OCI-LY3 (cell line): ENCODE measurements around the gene ITM2B.

Experiments
- H2AFZ ChIP-seq: fragments of 200-600, 300-600 bp; shearing (Covaris generic); 2 replicates; pipeline ENCODE4 v1.6.0; 2014; ENCODE audit warnings: antibody characterized with exemption, low read depth, low read length
- H3K27ac ChIP-seq: fragments of 200-600, 300-600 bp; sonication (generic); 2 replicates; pipeline ENCODE4 v1.5.1; 2014; ENCODE audit warnings: mild to moderate bottlenecking, low read length, moderate library complexity, mixed read lengths
- H3K27me3 ChIP-seq: fragments of 200-600, 300-600 bp; sonication (generic); 2 replicates; pipeline ENCODE4 v1.6.1; 2014; ENCODE audit warnings: low read depth, low read length, mixed read lengths
- H3K36me3 ChIP-seq: fragments of 200-600, 300-600 bp; sonication (generic); replicated peaks from 2 replicates; pipeline ENCODE3; 2014; ENCODE audit warnings: low read depth, low read length, mixed read lengths
- H3K4me1 ChIP-seq: fragments of 300-600, 200-600 bp; sonication (generic); 2 replicates; pipeline ENCODE4 v1.6.1; 2014; ENCODE audit warnings: low read length, mixed read lengths
- H3K4me2 ChIP-seq: fragments of 200-600, 300-600 bp; sonication (generic); 2 replicates; pipeline ENCODE4 v1.6.1; 2014; ENCODE audit warnings: low read length, mixed read lengths
- H3K4me3 ChIP-seq: fragments of 300-600, 200-600 bp; sonication (generic); 2 replicates; pipeline ENCODE4 v1.5.1; 2014; ENCODE audit warnings: antibody characterized with exemption, mild to moderate bottlenecking, low read length, moderate library complexity
- H3K79me2 ChIP-seq: fragments of 300-600, 200-600 bp; shearing (Covaris generic); 2 replicates; pipeline ENCODE4 v1.6.1; 2014; ENCODE audit warnings: mild to moderate bottlenecking, low read length, mixed read lengths
- H3K9ac ChIP-seq: fragments of 300-600, 200-600 bp; shearing (Covaris generic); 2 replicates; pipeline ENCODE4 v1.6.0; 2014; ENCODE audit warnings: mild to moderate bottlenecking, low read length, moderate library complexity
- H3K9me3 ChIP-seq: fragments of 200-600, 300-600 bp; shearing (Covaris generic); 2 replicates; pipeline ENCODE4 v1.6.1; 2014; ENCODE audit warnings: low read length, mixed read lengths; ENCODE audit not compliant: insufficient read depth
- H4K20me1 ChIP-seq: fragments of 200-600, 300-600 bp; sonication (generic); 2 replicates; pipeline ENCODE4 v1.6.1; 2016; ENCODE audit warnings: low read length, mixed read lengths; ENCODE audit not compliant: insufficient read depth
- EZH2phosphoT487 ChIP-seq: fragments of 200-600 bp; shearing (Covaris generic); IDR thresholded peaks from 2 replicates; pipeline ENCODE4 v1.6.1; 2018; ENCODE audit warnings: antibody characterized with exemption, mixed run types, low read depth
- TF ChIP-seq, protein P1 (sequence below): fragments of 200-600, 300-600 bp; sonication (generic); IDR thresholded peaks from 2 replicates; pipeline ENCODE4 v1.5.1; 2014; ENCODE audit warnings: antibody characterized with exemption, low read length, low read depth

ITM2B gene

DNA sequence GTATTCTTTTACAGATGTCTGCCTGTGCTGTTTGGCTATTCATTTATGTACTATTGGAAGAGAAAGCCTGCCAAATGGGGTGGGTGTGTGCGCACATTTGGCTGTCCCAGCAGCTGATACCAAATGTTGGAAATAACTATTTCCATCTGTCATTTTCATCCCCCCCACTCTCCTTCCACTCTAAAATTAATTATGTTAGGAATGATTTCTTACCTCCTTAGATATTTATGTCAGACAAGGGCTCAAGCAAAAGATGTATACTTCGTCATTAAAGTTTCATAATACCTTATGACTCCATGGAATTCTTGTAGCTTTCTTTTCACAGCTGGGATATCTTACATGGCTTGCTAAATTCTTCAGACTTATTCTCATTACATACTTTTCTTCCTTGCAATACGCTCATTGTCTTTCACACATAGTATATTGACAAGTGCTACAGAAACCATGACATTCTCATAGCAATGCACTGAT lies 18.6 kb downstream of the ITM2B start:
- H3K79me2 ChIP-seq: no peaks in the 10 kb centered on the region
- no peaks in the 10 kb centered on the region for H3K9me3 ChIP-seq
- H3K4me1 ChIP-seq: no peaks in the 10 kb centered on the region
- no peak overlapping the region for H2AFZ ChIP-seq
- H4K20me1 ChIP-seq: no peaks in the 10 kb centered on the region
- H3K4me2 ChIP-seq: no peak overlapping the region
- H3K27me3 ChIP-seq: no peaks in the 10 kb centered on the region
- no peak overlapping the region for H3K27ac ChIP-seq
- H3K36me3 ChIP-seq: peaks cover 5% of the 10 kb centered on the region
- H3K9ac ChIP-seq: no peak overlapping the region
- no peak overlapping the region for H3K4me3 ChIP-seq
- TF ChIP-seq EZH2phosphoT487: no peak
- TF ChIP-seq, protein P1, sequence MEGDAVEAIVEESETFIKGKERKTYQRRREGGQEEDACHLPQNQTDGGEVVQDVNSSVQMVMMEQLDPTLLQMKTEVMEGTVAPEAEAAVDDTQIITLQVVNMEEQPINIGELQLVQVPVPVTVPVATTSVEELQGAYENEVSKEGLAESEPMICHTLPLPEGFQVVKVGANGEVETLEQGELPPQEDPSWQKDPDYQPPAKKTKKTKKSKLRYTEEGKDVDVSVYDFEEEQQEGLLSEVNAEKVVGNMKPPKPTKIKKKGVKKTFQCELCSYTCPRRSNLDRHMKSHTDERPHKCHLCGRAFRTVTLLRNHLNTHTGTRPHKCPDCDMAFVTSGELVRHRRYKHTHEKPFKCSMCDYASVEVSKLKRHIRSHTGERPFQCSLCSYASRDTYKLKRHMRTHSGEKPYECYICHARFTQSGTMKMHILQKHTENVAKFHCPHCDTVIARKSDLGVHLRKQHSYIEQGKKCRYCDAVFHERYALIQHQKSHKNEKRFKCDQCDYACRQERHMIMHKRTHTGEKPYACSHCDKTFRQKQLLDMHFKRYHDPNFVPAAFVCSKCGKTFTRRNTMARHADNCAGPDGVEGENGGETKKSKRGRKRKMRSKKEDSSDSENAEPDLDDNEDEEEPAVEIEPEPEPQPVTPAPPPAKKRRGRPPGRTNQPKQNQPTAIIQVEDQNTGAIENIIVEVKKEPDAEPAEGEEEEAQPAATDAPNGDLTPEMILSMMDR: no peak

DNA sequence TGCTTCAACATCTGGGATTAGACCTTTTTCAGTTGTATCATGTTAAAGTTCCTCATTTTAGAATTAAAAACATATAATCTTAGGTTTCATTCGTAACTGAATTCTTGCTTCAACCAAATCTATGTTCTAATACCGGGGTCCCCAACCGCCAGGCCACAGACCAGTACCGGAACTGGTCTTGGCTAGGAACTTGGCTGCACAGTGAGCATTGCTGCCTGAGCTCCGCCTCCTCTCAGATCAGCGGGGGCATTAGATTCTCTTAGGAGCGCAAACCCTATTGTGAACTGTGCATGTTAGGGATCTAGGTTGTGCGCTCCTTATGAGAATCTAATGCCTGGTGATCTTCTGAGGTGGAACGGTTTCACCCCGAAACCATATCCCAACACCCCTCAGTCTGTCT lies 19.2 kb downstream of the ITM2B start:
- Histone ChIP-seq H3K9ac (no peak overlapping the region), H3K27ac (no peak overlapping the region), H2AFZ (no peak overlapping the region), H3K9me3 (no peaks in the 10 kb centered on the region), H3K36me3 (peaks cover 7% of the 10 kb centered on the region), H4K20me1 (no peaks in the 10 kb centered on the region), H3K4me3 (no peak overlapping the region), H3K4me2 (no peak overlapping the region), H3K27me3 (no peaks in the 10 kb centered on the region), H3K4me1 (no peaks in the 10 kb centered on the region), H3K79me2 (no peaks in the 10 kb centered on the region)
- TF ChIP-seq EZH2phosphoT487: no peak
- TF ChIP-seq, protein P1: no peak

DNA sequence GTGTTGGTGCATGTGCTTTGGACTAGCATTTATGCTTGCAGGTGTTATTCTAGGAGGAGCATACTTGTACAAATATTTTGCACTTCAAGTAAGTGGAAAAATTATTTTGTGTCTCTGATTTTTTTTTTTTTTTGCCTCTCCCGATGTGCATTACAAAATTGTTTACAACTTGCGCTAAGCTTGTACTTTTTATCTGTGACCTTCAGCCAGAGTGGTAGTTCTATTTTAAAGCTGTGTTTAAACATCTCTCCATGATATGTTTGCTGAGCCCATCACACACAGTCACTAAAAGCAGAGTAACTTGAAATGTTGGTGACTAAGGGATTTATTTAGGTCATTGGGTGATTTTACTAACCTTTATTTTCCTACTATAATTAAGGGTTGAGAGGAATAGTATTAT lies 20.8 kb downstream of the ITM2B start:
- H3K36me3 ChIP-seq: peaks cover 7% of the 10 kb centered on the region

DNA sequence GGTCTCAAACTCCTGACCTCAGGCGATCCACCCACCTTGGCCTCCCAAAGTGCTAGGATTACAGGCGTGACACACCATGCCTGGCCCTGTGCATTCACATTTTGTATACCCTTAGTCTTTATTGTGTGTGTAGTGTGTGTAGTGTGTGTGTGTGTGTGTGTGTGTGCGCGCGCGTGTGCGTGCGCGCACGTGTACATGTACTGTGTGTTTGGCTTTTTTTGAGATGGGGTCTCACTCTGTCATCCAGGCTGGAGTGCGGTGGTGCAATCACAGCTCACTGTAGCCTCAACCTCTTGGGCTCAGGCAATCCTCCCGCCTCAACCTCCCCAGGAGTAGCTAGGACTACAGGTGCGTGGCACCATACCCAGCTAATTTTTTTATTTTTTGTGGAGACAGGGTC lies 22.1 kb downstream of the ITM2B start:
- no peak overlapping the region for H3K4me3 ChIP-seq
- no peaks in the 10 kb centered on the region for H3K9me3 ChIP-seq
- no peak overlapping the region for H2AFZ ChIP-seq
- no peaks in the 10 kb centered on the region for H4K20me1 ChIP-seq
- H3K4me1 ChIP-seq: no peaks in the 10 kb centered on the region
- H3K27ac ChIP-seq: no peak overlapping the region
- H3K9ac ChIP-seq: no peak overlapping the region
- H3K27me3 ChIP-seq: no peaks in the 10 kb centered on the region
- H3K79me2 ChIP-seq: no peaks in the 10 kb centered on the region
- no peak for TF ChIP-seq EZH2phosphoT487
- TF ChIP-seq, protein P1: no peak
- peaks cover 12% of the 10 kb centered on the region for H3K36me3 ChIP-seq
- no peak overlapping the region for H3K4me2 ChIP-seq

More for the DNA sequence above, 20.8 kb downstream of the ITM2B start:
- no peaks in the 10 kb centered on the region for H4K20me1 ChIP-seq
- no peak for TF ChIP-seq EZH2phosphoT487
- TF ChIP-seq, protein P1: no peak
- no peaks in the 10 kb centered on the region for H3K27me3 ChIP-seq
- H3K4me1 ChIP-seq: no peaks in the 10 kb centered on the region
- H3K4me3 ChIP-seq: no peak overlapping the region
- no peaks in the 10 kb centered on the region for H3K9me3 ChIP-seq
- no peaks in the 10 kb centered on the region for H3K79me2 ChIP-seq
- no peak overlapping the region for H3K4me2 ChIP-seq
- no peak overlapping the region for H3K27ac ChIP-seq
- no peak overlapping the region for H2AFZ ChIP-seq
- H3K9ac ChIP-seq: no peak overlapping the region
